HepG2 (cell line): Measurements from ENCODE around the gene ARRDC1. TPM values are rescaled to one million over a fixed set of nuclear protein-coding genes. Genes with fewer than 3 reads are reported as not detected.
A peak's percentile ranks its signal among the peaks of the same experiment; 100 is the strongest.
"Not testable (repeated sequence)": the region's sequence is repeated elsewhere in the genome, so short reads cannot be mapped to it uniquely, and the experiment has no call there.

Experiments
- ATAC-seq: fragments of 200-7000 bp; cut with Tn5 transposase; 3 replicates; pipeline ENCODE4 v1.9.1; 2020; ENCODE audit warnings: mild to moderate bottlenecking, moderate library complexity
- BruUV-seq: library from RNA; stranded (reverse); fragments of 400-500 nt; replicated peaks from 2 replicates; lab custom pipeline; 2021; lab: Mats Ljungman, UMichigan
- CTCF ChIA-PET: fragments of 300-600 bp; formaldehyde crosslinking; extraction: SDS; loops from one replicate; lab custom pipeline; 2021; ENCODE audit warnings: low total read pairs, inconsistent platforms, low intra/inter-chr PET ratio; lab: Yijun Ruan, JAX
- POLR2A ChIA-PET: fragments of 350-600 bp; sonication (Branson Sonifier 250); formaldehyde crosslinking; loops from one replicate; lab custom pipeline; 2020; ENCODE audit warnings: antibody characterized with exemption, inconsistent platforms; lab: Yijun Ruan, JAX
- DNase-seq: peaks from one replicate; pipeline ENCODE4 v3.0.0-alpha.2; 2015; ENCODE audit warnings: low spot score
- FAIRE-seq: peaks from 3 replicates; lab custom pipeline; 2011; peaks lifted over from hg19 to GRCh38; lab: Jason Lieb, UNC
- H2AFZ ChIP-seq: one replicate; pipeline ENCODE4 v1.6.1; 2011; ENCODE audit warnings: low read length, inconsistent platforms
- H3K27ac ChIP-seq: fragments of 300-600 bp; 3 replicates; pipeline ENCODE4 v1.8.0; 2011; ENCODE audit warnings: mixed run types, mild to moderate bottlenecking, mixed read lengths, low read length, inconsistent platforms; ENCODE audit not compliant: insufficient read depth; ENCODE audit errors: extremely low read length
- H3K27me3 ChIP-seq, 2 experiments: fragments of 200-600 bp in 1 of 2; 2 replicates in 1 of 2; 3 replicates in 1 of 2; pipeline versions ENCODE4 v1.6.0 to v1.8.0; 2011; ENCODE audit warnings: low read length in 2 of 2, mild to moderate bottlenecking in 2 of 2, moderate library complexity in 2 of 2, inconsistent platforms in 1 of 2; ENCODE audit not compliant: insufficient read depth in 2 of 2, control insufficient read depth in 1 of 2
- H3K36me3 ChIP-seq, 2 experiments: fragments of 200-600 bp in 1 of 2; replicated peaks in 1 of 2; 2 replicates in 1 of 2; 3 replicates in 1 of 2; pipeline versions ENCODE4 v1.5.1 to v1.8.0; 2011; ENCODE audit warnings: low read length in 2 of 2, inconsistent platforms in 1 of 2; ENCODE audit not compliant: insufficient read depth in 2 of 2, control insufficient read depth in 1 of 2
- H3K4me1 ChIP-seq: 2 replicates; pipeline ENCODE4 v1.5.1; 2012; ENCODE audit warnings: low read length, inconsistent platforms; ENCODE audit not compliant: insufficient read depth
- H3K4me2 ChIP-seq: 2 replicates; pipeline ENCODE4 v1.6.0; 2011; ENCODE audit warnings: low read depth, low read length, inconsistent platforms
- H3K4me3 ChIP-seq, 3 experiments: fragments of 200-600 bp in 1 of 3; sonication (generic), shearing (Covaris generic) in 1 of 3; replicated peaks in 1 of 3; 2 replicates each; pipeline ENCODE4 v1.5.1; 2011 to 2016; ENCODE audit warnings: low read length in 3 of 3, inconsistent platforms in 2 of 3, low read depth in 2 of 3, mild to moderate bottlenecking in 2 of 3, control low read depth in 1 of 3, mixed read lengths in 1 of 3; ENCODE audit not compliant: insufficient read depth in 1 of 3
- H3K79me2 ChIP-seq: one replicate; pipeline ENCODE4 v1.6.1; 2011; ENCODE audit warnings: low read length, inconsistent platforms; ENCODE audit not compliant: insufficient read depth
- H3K9ac ChIP-seq: 2 replicates; pipeline ENCODE4 v1.6.0; 2011; ENCODE audit warnings: mild to moderate bottlenecking, low read depth, low read length, inconsistent platforms; ENCODE audit not compliant: insufficient read depth
- H3K9me3 ChIP-seq: 2 replicates; pipeline ENCODE4 v1.5.1; 2012; ENCODE audit warnings: mild to moderate bottlenecking, low read length
- H4K20me1 ChIP-seq: 2 replicates; pipeline ENCODE4 v1.6.0; 2011; ENCODE audit warnings: inconsistent platforms, mild to moderate bottlenecking, low read length, moderate library complexity; ENCODE audit not compliant: insufficient read depth
- ARNT ChIP-seq: fragments of 450-650 bp; IDR thresholded peaks from 2 replicates; pipeline ENCODE4 v1.6.1; 2017
- HMG20B ChIP-seq: conservative IDR thresholded peaks from 2 replicates; pipeline ENCODE4 v1.6.1; 2016; ENCODE audit warnings: missing genetic modification reagents, missing compliant biosample characterization
- RARG ChIP-seq: sonication (generic); formaldehyde crosslinking; IDR thresholded peaks from 2 replicates; pipeline ENCODE4 v1.4.0; 2020; ENCODE audit warnings: low read depth, mild to moderate bottlenecking, missing genetic modification reagents
- SOX5 ChIP-seq: IDR thresholded peaks from 2 replicates; pipeline ENCODE4 v1.6.1; 2016; ENCODE audit warnings: borderline replicate concordance
- TCF7L2 ChIP-seq: IDR thresholded peaks from 2 replicates; pipeline ENCODE4 v1.6.1; 2011; ENCODE audit warnings: mild to moderate bottlenecking, low read depth, low read length, moderate library complexity
- XBP1 ChIP-seq: sonication (generic); formaldehyde crosslinking; IDR thresholded peaks from 2 replicates; pipeline ENCODE4 v1.5.0; 2020; ENCODE audit warnings: missing genetic modification reagents
- ZKSCAN5 ChIP-seq: sonication (generic); formaldehyde crosslinking; IDR thresholded peaks from 2 replicates; pipeline ENCODE4 v1.5.1; 2020; ENCODE audit warnings: mild to moderate bottlenecking, missing genetic modification reagents
- ZNF260 ChIP-seq: sonication (generic); formaldehyde crosslinking; IDR thresholded peaks from 2 replicates; pipeline ENCODE4 v1.4.0; 2020; ENCODE audit warnings: missing genetic modification reagents, low read depth, mild to moderate bottlenecking, borderline replicate concordance
- ZNF441 ChIP-seq: sonication (generic); formaldehyde crosslinking; IDR thresholded peaks from 2 replicates; pipeline ENCODE4 v1.7.0; 2021; ENCODE audit warnings: missing genetic modification reagents, borderline replicate concordance
- ZNF572 ChIP-seq: sonication (generic); formaldehyde crosslinking; IDR thresholded peaks from 2 replicates; pipeline ENCODE4 v1.5.1; 2020; ENCODE audit warnings: mild to moderate bottlenecking, missing genetic modification reagents
- ZNF7 ChIP-seq: IDR thresholded peaks from 2 replicates; pipeline ENCODE4 v1.6.1; 2016; ENCODE audit warnings: missing biosample characterization, missing genetic modification reagents
- WGBS: methylation state at CpG from one replicate; pipeline ENCODE4 v1.1.6; 2017; ENCODE audit warnings: low lambda C conversion rate; 5-methylcytosine and 5-hydroxymethylcytosine counted together
- in situ Hi-C: cut with HindIII; loops from 2 replicates; pipeline ENCODE4 v1.10.0; 2017; ENCODE audit warnings: low pct_unique_long_range_greater_than_20kb; ENCODE audit not compliant: extremely low pct_ligation_motif_present
- intact Hi-C: fragments of 100-400 bp; cut with micrococcal nuclease; formaldehyde crosslinking; loops from one replicate; pipeline ENCODE4 v1.10.0; 2022; ENCODE audit not compliant: unreplicated experiment
- polyA plus RNA-seq, 8 experiments: library from polyadenylated mRNA; depleted of rRNA in 3 of 8; stranded (reverse) in 7 of 8; unstranded in 1 of 8; fragments of >200 nt; fragmentation: Illumina TruSeq in 4 of 8; extraction: Trizol in 4 of 8; gene quantifications; 2 replicates each; pipeline versions ENCODE4 v1.2.1 to v1.2.3, GENCODE V29; 2011 to 2016; ENCODE audit warnings: low read depth in 4 of 8, missing spikeins in 1 of 8, mixed read lengths in 1 of 8; ENCODE audit not compliant: insufficient read depth in 1 of 8
- total RNA-seq, 5 experiments: library from RNA; depleted of rRNA; stranded (reverse); fragments of >200 nt; fragmentation: Illumina TruSeq; extraction: Trizol; gene quantifications; 2 replicates each; pipeline ENCODE4 v1.2.3, GENCODE V29; 2016; ENCODE audit warnings: low read depth in 1 of 5
- TF ChIP-seq, protein P1 (sequence below): sonication (generic); formaldehyde crosslinking; IDR thresholded peaks from 2 replicates; pipeline ENCODE4 v1.4.0; 2020; ENCODE audit warnings: missing genetic modification reagents
- TF ChIP-seq, protein P2 (sequence below): sonication (generic); formaldehyde crosslinking; IDR thresholded peaks from 2 replicates; pipeline ENCODE4 v1.4.0; 2020; ENCODE audit warnings: missing genetic modification reagents

ARRDC1 gene
- total and polyA plus RNA-seq, 2 of the 13 experiments (the other 11 are each of a cell fraction or from before 2014, with no cell fraction given): 21.7 to 44.4 TPM

GRCh38 chr9:137593176-137593575 lies 12.3 kb upstream of the ARRDC1 start:
- intact Hi-C loops: no loop called here
- in situ Hi-C loops: no loop called here
- BruUV-seq: no TSS peak

GRCh38 chr9:137596577-137596976 lies 8.9 kb upstream of the ARRDC1 start:
- H3K4me3 ChIP-seq, H3K4me2 ChIP-seq, H3K9me3 ChIP-seq, DNase-seq, H4K20me1 ChIP-seq, H3K79me2 ChIP-seq, ATAC-seq, H3K9ac ChIP-seq, BruUV-seq, FAIRE-seq, CTCF ChIA-PET, in situ Hi-C loops, H3K27ac ChIP-seq, H2AFZ ChIP-seq, H3K36me3 ChIP-seq, intact Hi-C loops, H3K27me3 ChIP-seq, POLR2A ChIA-PET: not testable (repeated sequence)
- 51% methylated on average over 7 of the region's 7 CpGs for WGBS
- peaks cover 40% of the 10 kb centered on the region for H3K4me1 ChIP-seq

More at GRCh38 chr9:137593176-137593575, 12.3 kb upstream of the ARRDC1 start:
- WGBS: 64% methylated on average over 12 of the region's 12 CpGs
- no peak for ATAC-seq
- no peaks in the 10 kb centered on the region for H3K9me3 ChIP-seq
- TF ChIP-seq TCF7L2: no peak
- no peak for TF ChIP-seq XBP1
- TF ChIP-seq ZKSCAN5 (CRISPR knock-in tag): no peak
- TF ChIP-seq ZNF441: no peak
- no peak for TF ChIP-seq ZNF572 (CRISPR knock-in tag)
- no peak for TF ChIP-seq ARNT
- TF ChIP-seq SOX5 (CRISPR knock-in tag): no peak
- TF ChIP-seq, protein P1, sequence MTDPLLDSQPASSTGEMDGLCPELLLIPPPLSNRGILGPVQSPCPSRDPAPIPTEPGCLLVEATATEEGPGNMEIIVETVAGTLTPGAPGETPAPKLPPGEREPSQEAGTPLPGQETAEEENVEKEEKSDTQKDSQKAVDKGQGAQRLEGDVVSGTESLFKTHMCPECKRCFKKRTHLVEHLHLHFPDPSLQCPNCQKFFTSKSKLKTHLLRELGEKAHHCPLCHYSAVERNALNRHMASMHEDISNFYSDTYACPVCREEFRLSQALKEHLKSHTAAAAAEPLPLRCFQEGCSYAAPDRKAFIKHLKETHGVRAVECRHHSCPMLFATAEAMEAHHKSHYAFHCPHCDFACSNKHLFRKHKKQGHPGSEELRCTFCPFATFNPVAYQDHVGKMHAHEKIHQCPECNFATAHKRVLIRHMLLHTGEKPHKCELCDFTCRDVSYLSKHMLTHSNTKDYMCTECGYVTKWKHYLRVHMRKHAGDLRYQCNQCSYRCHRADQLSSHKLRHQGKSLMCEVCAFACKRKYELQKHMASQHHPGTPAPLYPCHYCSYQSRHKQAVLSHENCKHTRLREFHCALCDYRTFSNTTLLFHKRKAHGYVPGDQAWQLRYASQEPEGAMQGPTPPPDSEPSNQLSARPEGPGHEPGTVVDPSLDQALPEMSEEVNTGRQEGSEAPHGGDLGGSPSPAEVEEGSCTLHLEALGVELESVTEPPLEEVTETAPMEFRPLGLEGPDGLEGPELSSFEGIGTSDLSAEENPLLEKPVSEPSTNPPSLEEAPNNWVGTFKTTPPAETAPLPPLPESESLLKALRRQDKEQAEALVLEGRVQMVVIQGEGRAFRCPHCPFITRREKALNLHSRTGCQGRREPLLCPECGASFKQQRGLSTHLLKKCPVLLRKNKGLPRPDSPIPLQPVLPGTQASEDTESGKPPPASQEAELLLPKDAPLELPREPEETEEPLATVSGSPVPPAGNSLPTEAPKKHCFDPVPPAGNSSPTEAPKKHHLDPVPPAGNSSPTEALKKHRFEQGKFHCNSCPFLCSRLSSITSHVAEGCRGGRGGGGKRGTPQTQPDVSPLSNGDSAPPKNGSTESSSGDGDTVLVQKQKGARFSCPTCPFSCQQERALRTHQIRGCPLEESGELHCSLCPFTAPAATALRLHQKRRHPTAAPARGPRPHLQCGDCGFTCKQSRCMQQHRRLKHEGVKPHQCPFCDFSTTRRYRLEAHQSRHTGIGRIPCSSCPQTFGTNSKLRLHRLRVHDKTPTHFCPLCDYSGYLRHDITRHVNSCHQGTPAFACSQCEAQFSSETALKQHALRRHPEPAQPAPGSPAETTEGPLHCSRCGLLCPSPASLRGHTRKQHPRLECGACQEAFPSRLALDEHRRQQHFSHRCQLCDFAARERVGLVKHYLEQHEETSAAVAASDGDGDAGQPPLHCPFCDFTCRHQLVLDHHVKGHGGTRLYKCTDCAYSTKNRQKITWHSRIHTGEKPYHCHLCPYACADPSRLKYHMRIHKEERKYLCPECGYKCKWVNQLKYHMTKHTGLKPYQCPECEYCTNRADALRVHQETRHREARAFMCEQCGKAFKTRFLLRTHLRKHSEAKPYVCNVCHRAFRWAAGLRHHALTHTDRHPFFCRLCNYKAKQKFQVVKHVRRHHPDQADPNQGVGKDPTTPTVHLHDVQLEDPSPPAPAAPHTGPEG (CRISPR knock-in tag): no peak
- no peak for TF ChIP-seq ZNF7 (CRISPR knock-in tag)
- TF ChIP-seq HMG20B (CRISPR knock-in tag): no peak
- TF ChIP-seq ZNF260 (CRISPR knock-in tag): no peak
- TF ChIP-seq, protein P2, sequence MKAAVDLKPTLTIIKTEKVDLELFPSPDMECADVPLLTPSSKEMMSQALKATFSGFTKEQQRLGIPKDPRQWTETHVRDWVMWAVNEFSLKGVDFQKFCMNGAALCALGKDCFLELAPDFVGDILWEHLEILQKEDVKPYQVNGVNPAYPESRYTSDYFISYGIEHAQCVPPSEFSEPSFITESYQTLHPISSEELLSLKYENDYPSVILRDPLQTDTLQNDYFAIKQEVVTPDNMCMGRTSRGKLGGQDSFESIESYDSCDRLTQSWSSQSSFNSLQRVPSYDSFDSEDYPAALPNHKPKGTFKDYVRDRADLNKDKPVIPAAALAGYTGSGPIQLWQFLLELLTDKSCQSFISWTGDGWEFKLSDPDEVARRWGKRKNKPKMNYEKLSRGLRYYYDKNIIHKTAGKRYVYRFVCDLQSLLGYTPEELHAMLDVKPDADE (CRISPR knock-in tag): no peak
- TF ChIP-seq RARG (CRISPR knock-in tag): no peak
- TF ChIP-seq, all 625 proteins: peak for 0
- H3K4me1 ChIP-seq: peaks cover 46% of the 10 kb centered on the region
- no peak overlapping the region for H3K27ac ChIP-seq
- H4K20me1 ChIP-seq: no peaks in the 10 kb centered on the region
- H3K9ac ChIP-seq: no peak overlapping the region
- FAIRE-seq (no peak), DNase-seq (no peak)
- ChIA-PET POLR2A (no interaction called here), CTCF (no interaction called here)
- no peaks in the 10 kb centered on the region for H3K27me3 ChIP-seq
- H3K79me2 ChIP-seq: peaks cover 15% of the 10 kb centered on the region
- H2AFZ ChIP-seq: no peak overlapping the region
- no peak overlapping the region for H3K4me3 ChIP-seq
- peaks cover 0 to 5% of the 10 kb centered on the region in 2 experiments; a peak in 1 of 5 replicates for H3K36me3 ChIP-seq
- 0 out of 2 replicates have a peak overlapping the region, but pooled peaks have one; percentile 19 for H3K4me2 ChIP-seq
